GM23338 (cell line): ENCODE data around the gene LINGO4.

Experiments used
- ETS1 ChIP-seq: IDR thresholded peaks from 2 replicates; pipeline ENCODE4 v1.6.1; 2016; ENCODE audit warnings: antibody characterized with exemption
- EZH2phosphoT487 ChIP-seq: fragments of 200-600 bp; sonication (generic); IDR thresholded peaks from one replicate; pipeline ENCODE4 v1.8.1; 2018; ENCODE audit warnings: antibody characterized with exemption; ENCODE audit not compliant: unreplicated experiment
- JUNB ChIP-seq: IDR thresholded peaks from one replicate; pipeline ENCODE4 v1.6.1; 2016; ENCODE audit warnings: antibody characterized with exemption; ENCODE audit not compliant: unreplicated experiment
- TF ChIP-seq, protein P1 (sequence below), 2 experiments: fragments of 200-600 bp in 1 of 2; sonication (generic) in 1 of 2; conservative IDR thresholded peaks; 2 replicates each; pipeline versions ENCODE4 v1.5.1 to v1.6.1; 2016 to 2017; ENCODE audit warnings: antibody characterized with exemption in 2 of 2, low read depth in 2 of 2, mild to moderate bottlenecking in 2 of 2, moderate library complexity in 1 of 2

DNA sequence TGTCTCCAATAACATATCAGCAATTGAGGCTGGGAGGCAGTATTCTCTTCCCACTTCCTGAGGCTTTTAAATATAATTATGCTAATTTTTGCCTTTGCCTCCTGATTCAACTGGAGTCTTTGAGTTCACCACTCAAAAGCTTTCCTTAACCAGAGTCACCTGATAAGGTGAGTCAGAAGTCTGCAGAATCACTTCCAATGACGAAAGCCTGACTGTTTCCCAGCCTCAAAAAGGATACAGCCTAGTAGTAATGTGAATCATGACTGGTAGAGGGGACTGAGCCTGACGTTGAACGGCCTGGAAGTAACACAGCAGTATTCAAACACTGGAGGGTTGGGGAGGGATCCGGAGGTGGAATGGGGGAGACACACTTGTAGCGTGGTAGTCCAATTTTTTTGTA lies 31.5 kb downstream of the LINGO4 start:
- TF ChIP-seq, protein P1, sequence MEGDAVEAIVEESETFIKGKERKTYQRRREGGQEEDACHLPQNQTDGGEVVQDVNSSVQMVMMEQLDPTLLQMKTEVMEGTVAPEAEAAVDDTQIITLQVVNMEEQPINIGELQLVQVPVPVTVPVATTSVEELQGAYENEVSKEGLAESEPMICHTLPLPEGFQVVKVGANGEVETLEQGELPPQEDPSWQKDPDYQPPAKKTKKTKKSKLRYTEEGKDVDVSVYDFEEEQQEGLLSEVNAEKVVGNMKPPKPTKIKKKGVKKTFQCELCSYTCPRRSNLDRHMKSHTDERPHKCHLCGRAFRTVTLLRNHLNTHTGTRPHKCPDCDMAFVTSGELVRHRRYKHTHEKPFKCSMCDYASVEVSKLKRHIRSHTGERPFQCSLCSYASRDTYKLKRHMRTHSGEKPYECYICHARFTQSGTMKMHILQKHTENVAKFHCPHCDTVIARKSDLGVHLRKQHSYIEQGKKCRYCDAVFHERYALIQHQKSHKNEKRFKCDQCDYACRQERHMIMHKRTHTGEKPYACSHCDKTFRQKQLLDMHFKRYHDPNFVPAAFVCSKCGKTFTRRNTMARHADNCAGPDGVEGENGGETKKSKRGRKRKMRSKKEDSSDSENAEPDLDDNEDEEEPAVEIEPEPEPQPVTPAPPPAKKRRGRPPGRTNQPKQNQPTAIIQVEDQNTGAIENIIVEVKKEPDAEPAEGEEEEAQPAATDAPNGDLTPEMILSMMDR (conservative IDR thresholded peaks at IDR 0.05; ENCODE audit: low read depth in 2 of 2) = no peak
- TF ChIP-seq JUNB (no peak), EZH2phosphoT487 (no peak), ETS1 (no peak)
